ENCODE data around the gene GABPB1.

GRCh38 chr15:50248994-50249582 lies 105.9 kb downstream of the GABPB1 start:
- no peak for TF ChIP-seq ZFP3 (CRISPR knock-in tag; IDR thresholded peaks at IDR 0.05)
- no peak for TF ChIP-seq RARB (CRISPR knock-in tag; IDR thresholded peaks at IDR 0.05)
- no peak for TF ChIP-seq OSR1 (CRISPR knock-in tag; IDR thresholded peaks at IDR 0.05)
- TF ChIP-seq ISL1 (CRISPR knock-in tag; IDR thresholded peaks at IDR 0.05), result no peak
- TF ChIP-seq ZC3H10 (CRISPR knock-in tag; IDR thresholded peaks at IDR 0.05), result no peak
- TF ChIP-seq SNAI2 (CRISPR knock-in tag; IDR thresholded peaks at IDR 0.05), result no peak
- no peak for TF ChIP-seq PATZ1 (CRISPR knock-in tag; IDR thresholded peaks at IDR 0.05; ENCODE audit: borderline replicate concordance)
- TF ChIP-seq TCF4 (CRISPR knock-in tag; IDR thresholded peaks at IDR 0.05; ENCODE audit: borderline replicate concordance), result no peak
- TF ChIP-seq, protein P1, sequence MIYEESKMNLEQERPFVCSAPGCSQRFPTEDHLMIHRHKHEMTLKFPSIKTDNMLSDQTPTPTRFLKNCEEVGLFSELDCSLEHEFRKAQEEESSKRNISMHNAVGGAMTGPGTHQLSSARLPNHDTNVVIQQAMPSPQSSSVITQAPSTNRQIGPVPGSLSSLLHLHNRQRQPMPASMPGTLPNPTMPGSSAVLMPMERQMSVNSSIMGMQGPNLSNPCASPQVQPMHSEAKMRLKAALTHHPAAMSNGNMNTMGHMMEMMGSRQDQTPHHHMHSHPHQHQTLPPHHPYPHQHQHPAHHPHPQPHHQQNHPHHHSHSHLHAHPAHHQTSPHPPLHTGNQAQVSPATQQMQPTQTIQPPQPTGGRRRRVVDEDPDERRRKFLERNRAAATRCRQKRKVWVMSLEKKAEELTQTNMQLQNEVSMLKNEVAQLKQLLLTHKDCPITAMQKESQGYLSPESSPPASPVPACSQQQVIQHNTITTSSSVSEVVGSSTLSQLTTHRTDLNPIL (CRISPR knock-in tag; IDR thresholded peaks at IDR 0.05; ENCODE audit: low read depth), result no peak
- TF ChIP-seq ZNF70 (CRISPR knock-in tag; IDR thresholded peaks at IDR 0.05), result no peak
- no peak for TF ChIP-seq CSRNP3 (CRISPR knock-in tag; IDR thresholded peaks at IDR 0.05)
